DOHH2 (cell line): ENCODE data around the gene DIP2C.

ENCODE experiments used
- H3F3A ChIP-seq: fragments of 200-600 bp; sonication (generic), shearing (Covaris generic); 2 replicates; pipeline ENCODE4 v1.6.0; 2016; ENCODE audit warnings: antibody characterized with exemption, mild to moderate bottlenecking; ENCODE audit not compliant: control insufficient read depth, insufficient read depth
- H3K27ac ChIP-seq: fragments of 200-600 bp; sonication (generic); 2 replicates; pipeline ENCODE4 v1.5.1; 2014; ENCODE audit warnings: low read depth, mild to moderate bottlenecking, low read length, moderate library complexity
- H3K27me3 ChIP-seq: fragments of 200-600 bp; sonication (generic); 2 replicates; pipeline ENCODE4 v1.6.1; 2014; ENCODE audit warnings: mild to moderate bottlenecking, low read length, mixed read lengths; ENCODE audit not compliant: control insufficient read depth
- H3K36me3 ChIP-seq: fragments of 200-600 bp; sonication (generic); 2 replicates; pipeline ENCODE4 v1.6.1; 2014; ENCODE audit warnings: mild to moderate bottlenecking, low read length, moderate library complexity, mixed read lengths; ENCODE audit not compliant: control insufficient read depth
- H3K4me1 ChIP-seq: fragments of 200-600 bp; sonication (generic); 2 replicates; pipeline ENCODE4 v1.6.1; 2014; ENCODE audit warnings: mild to moderate bottlenecking, low read length, mixed read lengths; ENCODE audit not compliant: control insufficient read depth
- H3K4me2 ChIP-seq: fragments of 200-600 bp; sonication (generic); 2 replicates; pipeline ENCODE4 v1.6.0; 2014; ENCODE audit warnings: mild to moderate bottlenecking, low read length, moderate library complexity
- H3K4me3 ChIP-seq: fragments of 200-600 bp; sonication (generic); 2 replicates; pipeline ENCODE4 v1.5.1; 2014; ENCODE audit warnings: mild to moderate bottlenecking, low read length, mixed read lengths
- H3K79me2 ChIP-seq: fragments of 200-600 bp; sonication (generic); 2 replicates; pipeline ENCODE4 v1.6.1; 2014; ENCODE audit warnings: mild to moderate bottlenecking, low read length, mixed read lengths; ENCODE audit not compliant: control insufficient read depth
- H3K9me2 ChIP-seq: fragments of 200-600 bp; sonication (generic); replicated peaks from 2 replicates; pipeline ENCODE4 v1.6.1; 2014; ENCODE audit warnings: mild to moderate bottlenecking, low read length, mixed read lengths; ENCODE audit not compliant: control insufficient read depth
- H3K9me3 ChIP-seq: fragments of 200-600 bp; sonication (generic); 2 replicates; pipeline ENCODE4 v1.6.1; 2014; ENCODE audit warnings: antibody characterized with exemption, low read length, mixed read lengths; ENCODE audit not compliant: control insufficient read depth, insufficient read depth
- H4K20me1 ChIP-seq: fragments of 200-600 bp; sonication (generic); 2 replicates; pipeline ENCODE4 v1.6.0; 2014; ENCODE audit warnings: low read depth, mild to moderate bottlenecking, antibody characterized with exemption, low read length, moderate library complexity; ENCODE audit not compliant: control insufficient read depth, insufficient read depth
- CTCF ChIP-seq: fragments of 200-600 bp; sonication (generic); IDR thresholded peaks from one replicate; pipeline ENCODE4 v1.5.1; 2014; ENCODE audit warnings: antibody characterized with exemption, mild to moderate bottlenecking, low read depth, low read length; ENCODE audit not compliant: poor library complexity, severe bottlenecking
- EZH2phosphoT487 ChIP-seq: fragments of 200-600 bp; sonication (generic); IDR thresholded peaks from 2 replicates; pipeline ENCODE4 v1.6.1; 2017; ENCODE audit warnings: borderline replicate concordance, mild to moderate bottlenecking, antibody characterized with exemption, low read length, moderate library complexity, mixed read lengths

DIP2C gene

GRCh38 chr10:482848-483247 lies 206.6 kb downstream of the DIP2C start:
- Histone ChIP-seq H3K9me2 (no peaks in the 10 kb centered on the region), H3K4me2 (no peak overlapping the region), H3K36me3 (peaks cover 70% of the 10 kb centered on the region), H3K27me3 (no peaks in the 10 kb centered on the region), H3K27ac (no peak overlapping the region), H3K9me3 (no peaks in the 10 kb centered on the region), H3K79me2 (peaks cover 27% of the 10 kb centered on the region), H3F3A (no peaks in the 10 kb centered on the region), H3K4me3 (no peak overlapping the region), H4K20me1 (no peaks in the 10 kb centered on the region), H3K4me1 (peaks cover 9% of the 10 kb centered on the region)
- TF ChIP-seq EZH2phosphoT487, result no peak
- no peak for TF ChIP-seq CTCF

GRCh38 chr10:482051-482501 lies 207.4 kb downstream of the DIP2C start:
- peaks cover 9% of the 10 kb centered on the region for H3K4me1 ChIP-seq
- H4K20me1 ChIP-seq, result no peaks in the 10 kb centered on the region
- H3K79me2 ChIP-seq, result peaks cover 23% of the 10 kb centered on the region
- H3F3A ChIP-seq, result no peaks in the 10 kb centered on the region
- H3K9me2 ChIP-seq, result no peaks in the 10 kb centered on the region
- no peak overlapping the region for H3K4me3 ChIP-seq
- H3K36me3 ChIP-seq, result peaks cover 70% of the 10 kb centered on the region
- no peaks in the 10 kb centered on the region for H3K9me3 ChIP-seq
- TF ChIP-seq EZH2phosphoT487, result no peak
- TF ChIP-seq CTCF, result no peak
- no peaks in the 10 kb centered on the region for H3K27me3 ChIP-seq
- H3K4me2 ChIP-seq, result no peak overlapping the region
- no peak overlapping the region for H3K27ac ChIP-seq

GRCh38 chr10:481628-482027 lies 207.8 kb downstream of the DIP2C start:
- TF ChIP-seq EZH2phosphoT487 (no peak), CTCF (no peak)
- H3K27me3 ChIP-seq, result no peaks in the 10 kb centered on the region
- H3K9me3 ChIP-seq, result no peaks in the 10 kb centered on the region
- no peaks in the 10 kb centered on the region for H3F3A ChIP-seq
- H4K20me1 ChIP-seq, result no peaks in the 10 kb centered on the region
- peaks cover 19% of the 10 kb centered on the region for H3K79me2 ChIP-seq
- peaks cover 69% of the 10 kb centered on the region for H3K36me3 ChIP-seq
- no peaks in the 10 kb centered on the region for H3K9me2 ChIP-seq
- H3K4me2 ChIP-seq, result no peak overlapping the region
- no peak overlapping the region for H3K4me3 ChIP-seq
- H3K27ac ChIP-seq, result no peak overlapping the region
- H3K4me1 ChIP-seq, result peaks cover 9% of the 10 kb centered on the region
